Activated T-cell treated with anti-CD3 and anti-CD28 coated beads for 24 hours (primary cell): ENCODE measurements around the gene BSPRY.
"Not testable (repeated sequence)": the region's sequence is repeated elsewhere in the genome, so short reads cannot be mapped to it uniquely, and the experiment has no call there.

Experiments
- DNase-seq: peaks from one replicate; pipeline ENCODE4 v3.0.0-alpha.2; 2020; ENCODE audit warnings: low read depth

Gene BSPRY

GRCh38 chr9:113370806-113371325 is 21.5 kb downstream of the BSPRY start:
- DNase-seq: no peak

- no peak for DNase-seq
Observed at GRCh38 chr9:113372059-113372458, 22.7 kb downstream of the BSPRY start.

GRCh38 chr9:113373256-113373655 is 23.9 kb downstream of the BSPRY start:
- no peak for DNase-seq

GRCh38 chr9:113373676-113374392 is 24.5 kb downstream of the BSPRY start:
- DNase-seq: no peak

- no peak for DNase-seq
Observed at GRCh38 chr9:113375057-113376023, 26.0 kb downstream of the BSPRY start.

- peak; percentile 60 for DNase-seq
Observed at GRCh38 chr9:113376634-113377567, 27.6 kb downstream of the BSPRY start, which contains the start of gene HDHD3. HDHD3 (minus strand) TSS chr9:113376986; CDS start chr9:113374354, 2,632 bp downstream.

- not testable (repeated sequence) for DNase-seq
Observed at GRCh38 chr9:113379094-113379828, 29.9 kb downstream of the BSPRY start.

GRCh38 chr9:113379829-113380210 is 30.5 kb downstream of the BSPRY start:
- DNase-seq: not testable (repeated sequence)

- no peak for DNase-seq
Observed at GRCh38 chr9:113380869-113381378, 31.6 kb downstream of the BSPRY start.

GRCh38 chr9:113381441-113381840 is 32.1 kb downstream of the BSPRY start:
- DNase-seq: not testable (repeated sequence)

GRCh38 chr9:113381909-113382411 is 32.6 kb downstream of the BSPRY start:
- DNase-seq: no peak

GRCh38 chr9:113386571-113387393 is 37.4 kb downstream of the BSPRY start:
- no peak for DNase-seq

- no peak for DNase-seq
Observed at GRCh38 chr9:113387560-113388230, 38.4 kb downstream of the BSPRY start.

- no peak for DNase-seq
Observed at GRCh38 chr9:113388833-113389232, 39.5 kb downstream of the BSPRY start.

- no peak for DNase-seq
Observed at GRCh38 chr9:113389451-113389850, 40.1 kb downstream of the BSPRY start.

GRCh38 chr9:113390192-113390960 is 41.0 kb downstream of the BSPRY start:
- DNase-seq: no peak

- DNase-seq: no peak
Observed at GRCh38 chr9:113391917-113392316, 42.6 kb downstream of the BSPRY start.

- no peak for DNase-seq
Observed at GRCh38 chr9:113393281-113393680, 43.9 kb downstream of the BSPRY start.
